ENCODE data around the gene RTRAF. TPM values are rescaled to one million over a fixed set of nuclear protein-coding genes. Genes with fewer than 3 reads are reported as not detected.
A peak's percentile ranks its signal among the peaks of the same experiment; 100 is the strongest.

The RTRAF gene
- total and polyA plus RNA-seq, 4 experiments from 2014 or later: 105 to 201 (median 138) TPM

DNA sequence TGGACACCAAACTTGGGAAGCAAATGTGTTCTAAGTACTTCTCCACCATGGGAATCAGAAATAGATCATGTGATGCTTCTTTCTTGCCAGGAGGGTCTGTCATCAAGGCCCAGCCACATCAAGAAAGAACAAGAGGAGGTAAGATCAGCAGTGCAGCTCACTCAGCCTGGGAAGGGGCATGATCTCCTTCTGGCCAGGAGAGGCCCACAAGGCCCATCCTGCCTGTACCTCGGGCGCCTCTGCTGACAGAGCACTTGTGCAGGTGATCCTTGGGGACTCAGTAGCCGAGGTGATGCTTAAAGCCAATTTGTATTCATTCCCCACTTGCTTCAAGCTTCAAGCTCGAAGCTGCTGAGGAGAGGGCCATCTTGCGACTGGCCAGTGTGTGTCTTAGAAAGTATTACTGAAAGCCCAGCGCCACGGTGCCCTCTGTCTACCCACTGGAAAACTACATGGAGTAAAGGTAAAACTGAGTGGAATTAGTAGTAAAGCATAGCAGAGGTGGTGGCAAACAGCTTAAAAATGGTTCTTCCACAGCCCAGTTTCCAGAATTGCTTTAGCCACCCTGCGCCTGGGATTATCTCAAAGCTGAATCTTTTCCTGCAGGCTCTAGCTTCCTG is 26.2 kb downstream of the RTRAF start:
- peaks cover 3 to 5% of the 10 kb centered on the region in 2 donors for H3K27me3 Mint-ChIP-seq
- H3K9me3 ChIP-seq (ENCODE audit: control insufficient read depth in 1 of 2, low read length in 2 of 2): no peaks in the 10 kb centered on the region
- H3K27ac Mint-ChIP-seq: no peak overlapping the region
- no peak overlapping the region for H3K27ac ChIP-seq (ENCODE audit: low read depth, low read length)
- CTCF ChIA-PET (ENCODE audit: partially characterized antibody): interaction anchor here (1.2 kb wide), 1 partner anchor 9 kb away, joined by 3 read pairs; no protein-coding TSS in a partner anchor
- peaks cover 11% of the 10 kb centered on the region for H3K36me3 ChIP-seq (ENCODE audit: insufficient read depth, low read length)
- peaks cover 0 to 5% (median 2%) of the 10 kb centered on the region in 4 donors for H3K4me1 Mint-ChIP-seq
- no peaks in the 10 kb centered on the region for H3K4me1 ChIP-seq (ENCODE audit: insufficient read depth, low read length)
- H3K27me3 ChIP-seq (ENCODE audit: insufficient read depth, low read length): no peaks in the 10 kb centered on the region
- intact Hi-C loops (cut with micrococcal nuclease): no loop called here
- H3K4me3 Mint-ChIP-seq: no peak overlapping the region
- no peak overlapping the region for H3K4me3 ChIP-seq (ENCODE audit: low read length in 2 of 2)
- POLR2A ChIA-PET (ENCODE audit: partially characterized antibody): no interaction called here
- no peaks in the 10 kb centered on the region for H3K9me3 Mint-ChIP-seq
- no peak for DNase-seq
- peaks cover 11 to 16% of the 10 kb centered on the region in 2 donors for H3K36me3 Mint-ChIP-seq

DNA sequence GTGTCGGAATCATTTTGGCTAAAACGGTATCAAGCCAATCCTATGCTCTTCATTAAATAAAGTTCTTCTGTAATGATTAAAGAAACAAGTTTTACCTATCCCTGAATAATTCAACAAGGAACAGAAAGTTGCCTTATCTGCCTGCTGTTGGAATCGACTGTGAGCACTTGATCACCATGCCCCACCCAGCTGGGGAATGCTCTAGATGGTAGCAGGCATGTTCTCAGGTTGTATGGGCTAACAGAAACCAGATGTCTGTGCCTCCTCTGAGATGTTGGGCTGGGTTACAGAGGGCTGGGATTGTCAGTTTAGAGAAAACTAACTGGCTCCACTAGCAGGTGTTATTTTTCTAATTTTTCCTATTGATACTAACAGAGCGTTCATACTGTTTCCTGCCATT is 28.9 kb downstream of the RTRAF start:
- Mint-ChIP-seq H3K27ac (no peak overlapping the region), H3K4me1 (peaks cover 0 to 12% (median 5%) of the 10 kb centered on the region in 4 donors), H3K9me3 (no peaks in the 10 kb centered on the region), H3K36me3 (no peaks in the 10 kb centered on the region), H3K27me3 (peaks cover 3 to 5% of the 10 kb centered on the region in 2 donors), H3K4me3 (no peak overlapping the region)
- intact Hi-C loops (cut with micrococcal nuclease): no loop called here
- POLR2A ChIA-PET (ENCODE audit: partially characterized antibody): no interaction called here
- CTCF ChIA-PET (ENCODE audit: partially characterized antibody): no interaction called here
- H3K4me1 ChIP-seq (ENCODE audit: insufficient read depth, low read length): peaks cover 5% of the 10 kb centered on the region
- H3K27ac ChIP-seq (ENCODE audit: low read depth, low read length): no peak overlapping the region
- H3K9me3 ChIP-seq (ENCODE audit: control insufficient read depth in 1 of 2, low read length in 2 of 2): no peaks in the 10 kb centered on the region
- no peak for DNase-seq
- H3K36me3 ChIP-seq (ENCODE audit: insufficient read depth, low read length): no peaks in the 10 kb centered on the region
- no peaks in the 10 kb centered on the region for H3K27me3 ChIP-seq (ENCODE audit: insufficient read depth, low read length)
- H3K4me3 ChIP-seq (ENCODE audit: low read length in 2 of 2): no peak overlapping the region

DNA sequence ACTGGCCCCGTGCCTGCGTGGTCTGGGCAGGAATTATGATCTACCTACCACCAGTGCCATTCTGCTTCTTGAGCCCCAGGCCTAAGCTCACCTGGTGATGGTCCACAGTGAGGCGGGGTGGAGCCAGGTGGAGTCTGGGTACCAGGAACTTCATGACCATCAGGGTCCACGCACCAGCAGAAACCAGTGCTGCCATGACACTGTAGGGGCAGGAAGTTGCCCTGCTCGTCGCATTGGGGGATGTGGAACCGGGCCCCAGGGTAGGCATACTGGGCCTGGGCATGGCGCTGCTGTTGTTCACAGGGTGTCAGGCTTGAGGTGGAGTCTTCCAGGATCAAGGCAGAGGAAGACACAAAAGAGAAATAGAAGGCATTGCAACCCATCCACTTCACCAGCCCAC is 29.6 kb downstream of the RTRAF start:
- no peak overlapping the region for H3K27ac Mint-ChIP-seq
- no peaks in the 10 kb centered on the region for H3K27me3 ChIP-seq (ENCODE audit: insufficient read depth, low read length)
- H3K4me3 Mint-ChIP-seq: no peak overlapping the region
- H3K4me3 ChIP-seq (ENCODE audit: low read length in 2 of 2): no peak overlapping the region
- ChIA-PET POLR2A (ENCODE audit: partially characterized antibody) (no interaction called here), CTCF (ENCODE audit: partially characterized antibody) (interaction anchor here (0.7 kb wide), 1 partner anchor 50 kb away, joined by 3 read pairs; the partner anchor contains the start of gene NID2)
- H3K9me3 ChIP-seq (ENCODE audit: control insufficient read depth in 1 of 2, low read length in 2 of 2): no peaks in the 10 kb centered on the region
- no peaks in the 10 kb centered on the region for H3K36me3 ChIP-seq (ENCODE audit: insufficient read depth, low read length)
- no peaks in the 10 kb centered on the region for H3K9me3 Mint-ChIP-seq
- DNase-seq: no peak
- no peaks in the 10 kb centered on the region for H3K36me3 Mint-ChIP-seq
- H3K4me1 Mint-ChIP-seq: peaks cover 0 to 12% (median 5%) of the 10 kb centered on the region in 4 donors
- intact Hi-C loops (cut with micrococcal nuclease): no loop called here
- peaks cover 5% of the 10 kb centered on the region for H3K4me1 ChIP-seq (ENCODE audit: insufficient read depth, low read length)
- no peak overlapping the region for H3K27ac ChIP-seq (ENCODE audit: low read depth, low read length)
- H3K27me3 Mint-ChIP-seq: peaks cover 1 to 5% of the 10 kb centered on the region in 2 donors

DNA sequence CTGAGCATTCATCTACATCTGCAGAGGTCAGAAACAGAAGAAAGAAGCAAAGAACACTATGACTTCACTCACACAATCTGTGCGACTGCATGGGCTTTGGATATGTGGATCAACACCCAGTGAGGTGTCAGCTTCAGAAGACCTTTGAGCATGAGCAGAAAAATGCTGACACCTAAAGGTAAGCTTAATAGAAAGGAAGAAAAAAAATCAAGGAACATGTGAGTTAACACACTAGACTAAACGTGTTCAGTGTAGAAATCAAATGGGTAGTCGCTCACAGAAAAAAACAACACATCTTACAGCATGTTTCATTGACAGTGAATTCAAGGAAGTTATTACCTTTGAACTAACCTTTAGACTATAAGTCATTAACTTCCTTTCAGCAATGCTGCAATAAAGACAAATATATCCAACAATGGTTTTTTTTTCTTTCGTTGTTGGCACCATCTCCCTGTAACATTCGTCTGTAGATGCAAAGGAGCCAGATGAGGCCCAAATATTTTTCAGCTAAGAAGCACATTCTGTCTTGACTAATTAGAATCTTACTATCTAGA is 30.9 kb downstream of the RTRAF start:
- H3K4me3 ChIP-seq (ENCODE audit: low read length in 2 of 2): no peak overlapping the region
- intact Hi-C loops (cut with micrococcal nuclease): no loop called here
- H3K36me3 ChIP-seq (ENCODE audit: insufficient read depth, low read length): no peaks in the 10 kb centered on the region
- no peak for DNase-seq
- Mint-ChIP-seq H3K27me3 (peaks cover 1 to 3% of the 10 kb centered on the region in 2 donors), H3K4me1 (peaks cover 0 to 12% (median 5%) of the 10 kb centered on the region in 4 donors), H3K9me3 (no peaks in the 10 kb centered on the region), H3K27ac (no peak overlapping the region), H3K4me3 (peak overlapping the region in 1 of 8 donors; percentile 9), H3K36me3 (no peaks in the 10 kb centered on the region)
- peaks cover 5% of the 10 kb centered on the region for H3K4me1 ChIP-seq (ENCODE audit: insufficient read depth, low read length)
- POLR2A ChIA-PET (ENCODE audit: partially characterized antibody): interaction anchor here (1.1 kb wide), 1 partner anchor 9 kb away, joined by 3 read pairs; no protein-coding TSS in a partner anchor
- H3K27ac ChIP-seq (ENCODE audit: low read depth, low read length): no peak overlapping the region
- H3K27me3 ChIP-seq (ENCODE audit: insufficient read depth, low read length): no peaks in the 10 kb centered on the region
- CTCF ChIA-PET (ENCODE audit: partially characterized antibody): interaction anchor here (1.0 to 1.1 kb wide), 2 partner anchors 24 kb away, joined by 3 to 4 read pairs; no protein-coding TSS in a partner anchor
- H3K9me3 ChIP-seq (ENCODE audit: control insufficient read depth in 1 of 2, low read length in 2 of 2): no peaks in the 10 kb centered on the region

DNA sequence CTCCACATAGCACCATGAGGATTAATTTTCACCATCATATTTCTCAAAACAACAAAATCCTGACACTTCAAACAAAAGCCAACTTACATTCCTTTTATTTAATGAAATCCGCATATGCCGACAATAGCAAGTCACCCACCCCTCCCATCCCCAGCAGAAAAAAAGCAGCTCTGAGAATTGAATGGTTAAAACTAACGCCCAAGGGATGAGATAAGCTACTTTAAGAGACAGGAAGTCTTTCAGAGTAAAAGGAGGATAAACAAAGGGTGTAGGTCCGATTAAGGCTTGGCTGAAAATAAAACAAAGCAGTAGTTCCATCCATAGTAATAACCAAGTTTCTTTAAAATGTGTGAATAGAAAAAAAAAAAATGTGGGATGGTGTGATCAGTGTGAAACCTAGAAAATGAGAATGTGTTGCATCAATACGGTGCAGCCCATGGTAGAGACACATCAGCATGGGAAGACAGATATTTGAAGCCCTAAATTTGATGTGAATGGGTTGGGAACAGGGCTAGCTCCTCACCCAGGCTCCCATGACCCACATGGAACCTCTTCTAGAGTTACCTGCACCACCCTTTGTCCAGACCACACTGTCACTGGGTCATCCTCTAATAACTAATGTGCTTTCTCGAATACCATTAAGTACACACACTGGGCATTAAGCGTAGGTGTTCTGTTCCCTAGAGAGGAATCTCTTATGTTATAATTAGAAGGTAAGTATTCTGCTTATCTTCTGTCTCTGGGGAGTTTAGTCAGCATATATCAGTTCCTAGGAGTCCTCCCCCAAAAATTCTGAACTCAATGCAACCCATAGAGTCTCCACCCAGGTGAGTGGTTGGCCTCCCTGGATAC is 31.7 kb downstream of the RTRAF start:
- Histone ChIP-seq H3K36me3 (ENCODE audit: insufficient read depth, low read length) (no peaks in the 10 kb centered on the region), H3K27me3 (ENCODE audit: insufficient read depth, low read length) (no peaks in the 10 kb centered on the region), H3K4me3 (ENCODE audit: low read length in 2 of 2) (no peak overlapping the region), H3K9me3 (ENCODE audit: control insufficient read depth in 1 of 2, low read length in 2 of 2) (no peaks in the 10 kb centered on the region), H3K27ac (ENCODE audit: low read depth, low read length) (no peak overlapping the region), H3K4me1 (ENCODE audit: insufficient read depth, low read length) (peaks cover 5% of the 10 kb centered on the region)
- Mint-ChIP-seq H3K9me3 (no peaks in the 10 kb centered on the region), H3K27ac (peak overlapping the region in 1 of 7 donors; percentile 51), H3K27me3 (peaks cover 1 to 3% of the 10 kb centered on the region in 2 donors), H3K36me3 (no peaks in the 10 kb centered on the region), H3K4me3 (peak overlapping the region in 2 of 8 donors; percentile 34 to 63), H3K4me1 (peaks cover 0 to 12% (median 5%) of the 10 kb centered on the region in 4 donors)
- intact Hi-C loops (cut with micrococcal nuclease): no loop called here
- DNase-seq: no peak
- ChIA-PET POLR2A (ENCODE audit: partially characterized antibody) (no interaction called here), CTCF (ENCODE audit: partially characterized antibody) (no interaction called here)

DNA sequence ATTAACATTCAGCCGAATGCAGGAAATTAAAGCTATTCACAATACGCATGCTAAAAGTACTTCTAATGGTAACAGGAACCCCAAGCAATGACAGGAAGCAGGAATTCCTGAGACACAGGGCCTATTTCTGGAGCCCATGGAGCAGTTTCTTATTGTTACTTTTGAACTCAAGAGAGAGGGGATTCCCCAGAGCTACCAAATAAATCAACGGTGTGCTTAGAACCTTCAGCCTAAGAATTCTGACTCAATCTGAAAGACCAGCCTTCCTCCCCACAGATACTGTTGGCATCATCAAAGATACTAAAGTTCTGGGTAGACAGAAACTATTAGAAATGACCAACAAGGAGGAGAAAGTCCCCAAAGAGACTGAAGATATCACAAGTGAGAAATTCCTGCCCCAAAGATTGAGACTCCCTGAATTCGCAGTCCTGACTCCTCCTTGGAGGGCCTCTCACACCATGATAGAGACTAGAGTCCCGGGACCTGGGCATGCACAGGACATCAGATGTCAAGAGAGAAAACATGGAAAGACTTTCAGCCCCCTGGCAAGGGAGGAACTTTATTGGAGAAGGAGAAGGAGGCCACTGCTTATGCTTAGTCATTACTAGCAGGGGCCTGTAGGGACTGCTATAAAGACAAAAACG is 32.7 kb downstream of the RTRAF start:
- H3K4me1 ChIP-seq (ENCODE audit: insufficient read depth, low read length): peaks cover 5% of the 10 kb centered on the region
- no peaks in the 10 kb centered on the region for H3K36me3 Mint-ChIP-seq

DNA sequence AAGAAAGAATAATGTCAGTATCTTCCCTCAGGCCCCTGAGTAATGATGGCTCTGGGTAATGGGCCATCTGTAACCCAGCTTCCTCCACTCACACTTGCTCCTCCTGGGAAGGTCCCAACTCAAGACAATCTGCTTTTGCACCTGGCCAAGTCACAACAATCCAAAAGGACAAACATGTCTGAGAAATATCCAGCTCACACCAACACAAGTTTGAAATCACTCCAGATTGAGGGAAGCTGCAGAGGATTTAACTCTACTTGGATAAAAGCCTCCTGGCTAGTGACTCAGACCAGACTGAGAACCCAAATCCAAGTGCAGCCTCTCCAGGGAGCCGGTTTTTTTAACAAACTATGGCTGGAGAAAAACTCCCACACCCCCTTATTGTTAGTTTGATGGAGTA is 34.2 kb downstream of the RTRAF start:
- Histone ChIP-seq H3K4me3 (ENCODE audit: low read length in 2 of 2) (no peak overlapping the region), H3K36me3 (ENCODE audit: insufficient read depth, low read length) (no peaks in the 10 kb centered on the region), H3K27ac (ENCODE audit: low read depth, low read length) (no peak overlapping the region), H3K27me3 (ENCODE audit: insufficient read depth, low read length) (no peaks in the 10 kb centered on the region), H3K4me1 (ENCODE audit: insufficient read depth, low read length) (peaks cover 5% of the 10 kb centered on the region), H3K9me3 (ENCODE audit: control insufficient read depth in 1 of 2, low read length in 2 of 2) (no peaks in the 10 kb centered on the region)
- POLR2A ChIA-PET (ENCODE audit: partially characterized antibody): no interaction called here
- no peak overlapping the region for H3K4me3 Mint-ChIP-seq
- no peaks in the 10 kb centered on the region for H3K27me3 Mint-ChIP-seq
- DNase-seq: no peak
- H3K4me1 Mint-ChIP-seq: peaks cover 0 to 12% (median 5%) of the 10 kb centered on the region in 4 donors
- intact Hi-C loops (cut with micrococcal nuclease): no loop called here
- H3K36me3 Mint-ChIP-seq: no peaks in the 10 kb centered on the region
- H3K9me3 Mint-ChIP-seq: no peaks in the 10 kb centered on the region
- CTCF ChIA-PET (ENCODE audit: partially characterized antibody): interaction anchor here (1.0 kb wide), 1 partner anchor 20 kb away, joined by 3 read pairs; no protein-coding TSS in a partner anchor
- no peak overlapping the region for H3K27ac Mint-ChIP-seq

More for the DNA sequence above, 32.7 kb downstream of the RTRAF start:
- Histone ChIP-seq H3K27me3 (ENCODE audit: insufficient read depth, low read length) (no peaks in the 10 kb centered on the region), H3K9me3 (ENCODE audit: control insufficient read depth in 1 of 2, low read length in 2 of 2) (no peaks in the 10 kb centered on the region), H3K4me3 (ENCODE audit: low read length in 2 of 2) (no peak overlapping the region), H3K27ac (ENCODE audit: low read depth, low read length) (no peak overlapping the region), H3K36me3 (ENCODE audit: insufficient read depth, low read length) (no peaks in the 10 kb centered on the region)
- ChIA-PET POLR2A (ENCODE audit: partially characterized antibody) (no interaction called here), CTCF (ENCODE audit: partially characterized antibody) (no interaction called here)
- intact Hi-C loops (cut with micrococcal nuclease): no loop called here
- Mint-ChIP-seq H3K27me3 (peaks cover 0 to 3% of the 10 kb centered on the region in 2 donors), H3K27ac (no peak overlapping the region), H3K4me1 (peaks cover 0 to 12% (median 5%) of the 10 kb centered on the region in 4 donors), H3K4me3 (no peak overlapping the region), H3K9me3 (no peaks in the 10 kb centered on the region)
- DNase-seq: no peak

All from CD4-positive, alpha-beta memory T cell (primary cell).